Psoas muscle (tissue), 8 donors: Measurements from ENCODE around the gene NFE2. TPM values are rescaled to one million over a fixed set of nuclear protein-coding genes. Genes with fewer than 3 reads are reported as not detected.

Experiments
- ATAC-seq, 4 donors: fragments of 200-7000 bp; cut with Tn5 transposase; one replicate each; pipeline ENCODE4 v1.9.1; 2020; ENCODE audit warnings: moderate library complexity in 3 of 4, mild to moderate bottlenecking in 2 of 4
- DNase-seq, 2 donors: peaks; one replicate each; pipeline ENCODE4 v3.0.0-alpha.2; 2020
- H3K27ac ChIP-seq: fragments of 200-600 bp; one replicate; pipeline ENCODE4 v1.8.0; 2022
- H3K27me3 ChIP-seq, 3 donors: fragments of 200-600 bp in 1 of 3; one replicate each; pipeline versions ENCODE4 v1.6.1 to v1.8.0; 2013 to 2022; ENCODE audit warnings: low read length in 2 of 3, mild to moderate bottlenecking in 2 of 3, moderate library complexity in 1 of 3; ENCODE audit not compliant: insufficient read depth in 3 of 3
- H3K36me3 ChIP-seq, 2 donors: fragments of 200-600 bp in 1 of 2; one replicate each; pipeline versions ENCODE4 v1.6.1 to v1.8.0; 2013 to 2022; ENCODE audit warnings: low read depth in 1 of 2, mild to moderate bottlenecking in 1 of 2, moderate library complexity in 1 of 2; ENCODE audit not compliant: insufficient read depth in 1 of 2
- H3K4me1 ChIP-seq: fragments of 200-600 bp; one replicate; pipeline ENCODE4 v1.8.0; 2022
- H3K4me3 ChIP-seq: fragments of 200-600 bp; one replicate; pipeline ENCODE4 v1.8.0; 2022; ENCODE audit warnings: mild to moderate bottlenecking
- H3K9me3 ChIP-seq: fragments of 200-600 bp; one replicate; pipeline ENCODE4 v1.8.0; 2022
- WGBS, 3 donors: extraction: QIAGEN DNeasy Blood & Tissue Kit; methylation state at CpG; one replicate each; pipeline versions ENCODE4 v1.1.6 to v1.1.7; 2013; 5-methylcytosine and 5-hydroxymethylcytosine counted together
- intact Hi-C, 2 donors: fragments of 100-400 bp; cut with DNase I; formaldehyde crosslinking; loops; one replicate each; pipeline versions ENCODE4 v1.11.0 to v1.14.2; 2022
- polyA plus RNA-seq, 3 donors: library from polyadenylated mRNA; stranded (reverse); fragments of 200-250 nt; gene quantifications; one replicate each; pipeline ENCODE4 v1.2.3, GENCODE V29; 2013
- total RNA-seq, 4 donors: library from RNA; stranded (reverse); fragmentation: NEBNext Ultra II Directional in 2 of 4; extraction: Animal tissue kit (Norgen Biotek cat#: 25700) in 2 of 4; gene quantifications; one replicate each; pipeline versions ENCODE4 v1.2.1 to v1.2.4, GENCODE V29; 2021 to 2023
- TF ChIP-seq, protein P1 (sequence below): fragments of 200-600 bp; IDR thresholded peaks from one replicate; pipeline ENCODE4 v1.8.0; 2022; ENCODE audit warnings: antibody characterized with exemption
- donor health status: healthy with polysubstance abuse.
- donor health status: DM: no; HTN: no; CAD: no; lungs with moderate emphysema.
- donor health status: Bipolar disorder and iron deficiency.
- donor health status: healthy.
- donor health status: DM: yes; HTN: yes; CAD: no.
- donor health status: DM: no; HTN: no; CAD: no.
- donor health status: DM: no; HTN: no; CAD: no.
- donor health status: DM: yes; HTN: yes; CAD: no.

NFE2 gene
- total and polyA plus RNA-seq, 7 donors: 0.10 to 1.6 (median 0.30) TPM

DNA sequence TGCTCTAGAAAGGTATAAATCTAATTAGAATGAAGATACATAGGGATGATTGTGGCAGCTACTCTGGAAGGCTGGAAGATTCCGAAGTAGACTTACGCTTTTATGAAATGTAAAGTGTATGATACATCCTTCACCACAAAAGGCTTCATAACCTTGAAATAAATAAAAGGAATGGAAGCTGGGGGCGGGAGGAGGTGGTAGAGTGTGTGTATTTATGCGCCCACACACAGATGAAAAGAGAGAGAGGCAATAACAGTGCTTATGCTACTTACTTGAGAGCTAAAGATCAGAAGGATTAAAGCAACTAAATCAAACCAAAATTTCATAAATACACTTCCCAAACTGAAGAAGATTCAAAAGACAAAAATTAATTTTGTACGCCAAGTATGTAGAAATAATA is 51.3 kb downstream of the NFE2 start:
- Histone ChIP-seq H3K27ac (peak overlapping the region; percentile 17), H3K27me3 (no peaks in the 10 kb centered on the region), H3K9me3 (no peaks in the 10 kb centered on the region), H3K36me3 (peaks cover 0 to 37% of the 10 kb centered on the region in 2 donors), H3K4me3 (no peak overlapping the region), H3K4me1 (peaks cover 9% of the 10 kb centered on the region)
- 95 to 99% (median 96%) methylated on average over 5 of the region's 5 CpGs for WGBS, 3 donors
- TF ChIP-seq, protein P1, sequence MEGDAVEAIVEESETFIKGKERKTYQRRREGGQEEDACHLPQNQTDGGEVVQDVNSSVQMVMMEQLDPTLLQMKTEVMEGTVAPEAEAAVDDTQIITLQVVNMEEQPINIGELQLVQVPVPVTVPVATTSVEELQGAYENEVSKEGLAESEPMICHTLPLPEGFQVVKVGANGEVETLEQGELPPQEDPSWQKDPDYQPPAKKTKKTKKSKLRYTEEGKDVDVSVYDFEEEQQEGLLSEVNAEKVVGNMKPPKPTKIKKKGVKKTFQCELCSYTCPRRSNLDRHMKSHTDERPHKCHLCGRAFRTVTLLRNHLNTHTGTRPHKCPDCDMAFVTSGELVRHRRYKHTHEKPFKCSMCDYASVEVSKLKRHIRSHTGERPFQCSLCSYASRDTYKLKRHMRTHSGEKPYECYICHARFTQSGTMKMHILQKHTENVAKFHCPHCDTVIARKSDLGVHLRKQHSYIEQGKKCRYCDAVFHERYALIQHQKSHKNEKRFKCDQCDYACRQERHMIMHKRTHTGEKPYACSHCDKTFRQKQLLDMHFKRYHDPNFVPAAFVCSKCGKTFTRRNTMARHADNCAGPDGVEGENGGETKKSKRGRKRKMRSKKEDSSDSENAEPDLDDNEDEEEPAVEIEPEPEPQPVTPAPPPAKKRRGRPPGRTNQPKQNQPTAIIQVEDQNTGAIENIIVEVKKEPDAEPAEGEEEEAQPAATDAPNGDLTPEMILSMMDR: no peak
- ATAC-seq: no peak
- intact Hi-C loops: no loop called here
- DNase-seq: no peak

DNA sequence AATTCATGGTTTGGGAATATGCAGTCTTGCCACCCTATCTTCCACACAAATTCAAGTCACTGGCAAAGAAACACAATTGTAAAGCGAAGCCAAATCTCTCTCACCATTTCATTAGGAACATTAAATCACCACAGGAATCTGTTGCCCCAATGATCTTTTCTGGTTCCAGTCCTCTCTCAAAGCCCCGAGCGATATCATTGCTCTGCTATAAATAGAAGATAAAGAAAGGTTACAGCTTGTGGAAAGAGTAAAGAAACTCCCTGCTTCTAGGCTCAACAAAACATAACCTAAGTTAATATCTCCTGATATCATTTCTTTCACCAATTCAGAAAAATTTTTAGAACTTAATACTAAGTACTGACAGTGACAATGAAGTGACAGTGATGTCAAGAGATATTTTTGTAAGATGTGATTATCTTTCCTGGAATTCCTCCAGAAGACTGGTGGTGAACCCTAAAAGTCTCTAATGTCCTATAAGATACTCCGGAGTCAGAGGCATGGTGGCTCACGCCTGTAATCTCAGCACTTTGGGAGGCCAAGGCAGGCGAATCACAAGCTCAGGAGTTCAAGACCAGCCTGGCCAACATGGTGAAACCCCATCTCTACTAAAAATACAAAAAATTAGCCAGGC is 54.7 kb downstream of the NFE2 start:
- ATAC-seq: peak; percentile 57 to 67 (median 62)
- Histone ChIP-seq H3K9me3 (no peaks in the 10 kb centered on the region), H3K27ac (peak overlapping the region; percentile 71), H3K4me1 (peaks cover 9% of the 10 kb centered on the region), H3K27me3 (no peaks in the 10 kb centered on the region), H3K36me3 (peaks cover 0 to 55% of the 10 kb centered on the region in 2 donors), H3K4me3 (no peak overlapping the region)
- DNase-seq: no peak
- TF ChIP-seq, protein P1: no peak
- 33 to 65% (median 41%) methylated on average over 6 of the region's 6 CpGs for WGBS, 3 donors
- intact Hi-C loops: no loop called here

Other genes with a start within 250 kb of the NFE2 start
- gene HOXC4, start 247.2 kb downstream of the NFE2 start, total RNA-seq: 1 to 10 TPM; 1.6 to 4.7 (median 2.6) TPM
- gene HOXC4, start 247.2 kb downstream of the NFE2 start, polyA plus RNA-seq: 1 to 10 TPM in 2 of 3 donors, under 1 TPM in 1; 0.72 to 1.4 (median 1.1) TPM
- 10 to 100 TPM; 16.4 to 25.7 (median 19.7) TPM for gene SMUG1, start 112.0 kb downstream of the NFE2 start, total RNA-seq
- 10 to 100 TPM; 28.2 to 49.2 (median 36.5) TPM for gene SMUG1, start 112.0 kb downstream of the NFE2 start, polyA plus RNA-seq
- gene CBX5, start 20.9 kb downstream of the NFE2 start, total RNA-seq: 10 to 100 TPM; 12.1 to 19.3 (median 16.4) TPM
- gene CBX5, start 20.9 kb downstream of the NFE2 start, polyA plus RNA-seq: 1 to 10 TPM; 5.2 to 9.3 (median 8.4) TPM
- gene HNRNPA1, start 20.3 kb downstream of the NFE2 start, total RNA-seq: 100 to 1,000 TPM; 282 to 601 (median 458) TPM
- 100 to 1,000 TPM; 310 to 826 (median 453) TPM for gene HNRNPA1, start 20.3 kb downstream of the NFE2 start, polyA plus RNA-seq
- 100 to 1,000 TPM in 1 of 4 donors, 10 to 100 TPM in 3; 84.4 to 102 (median 93.0) TPM for gene COPZ1, start 24.1 kb upstream of the NFE2 start, total RNA-seq
- gene COPZ1, start 24.1 kb upstream of the NFE2 start, polyA plus RNA-seq: 100 to 1,000 TPM in 1 of 3 donors, 10 to 100 TPM in 2; 77.8 to 131 (median 86.6) TPM
- under 1 TPM in 1 of 4 donors, not detected in 3; 0.40 TPM for gene GPR84, start 63.5 kb upstream of the NFE2 start, total RNA-seq
- under 1 TPM in 1 of 3 donors, not detected in 2; 0.16 TPM for gene GPR84, start 63.5 kb upstream of the NFE2 start, polyA plus RNA-seq
- 10 to 100 TPM; 25.5 to 85.8 (median 68.9) TPM for gene ZNF385A, start 83.7 kb upstream of the NFE2 start, total RNA-seq
- gene ZNF385A, start 83.7 kb upstream of the NFE2 start, polyA plus RNA-seq: 10 to 100 TPM in 2 of 3 donors, 1 to 10 TPM in 1; 4.9 to 28.0 (median 24.5) TPM
- 10 to 100 TPM; 24.0 to 80.3 (median 41.9) TPM for gene ITGA5, start 118.3 kb upstream of the NFE2 start, total RNA-seq
- 100 to 1,000 TPM in 1 of 3 donors, 10 to 100 TPM in 2; 13.7 to 244 (median 39.7) TPM for gene ITGA5, start 118.3 kb upstream of the NFE2 start, polyA plus RNA-seq
- under 1 TPM in 1 of 4 donors, not detected in 3; 0.94 TPM for gene GTSF1, start 172.6 kb upstream of the NFE2 start, total RNA-seq
- not detected for gene GTSF1, start 172.6 kb upstream of the NFE2 start, polyA plus RNA-seq
- gene NCKAP1L, start 196.7 kb upstream of the NFE2 start, total RNA-seq: 1 to 10 TPM; 3.2 to 4.7 (median 4.1) TPM
- under 1 TPM; 0.44 to 0.81 (median 0.75) TPM for gene NCKAP1L, start 196.7 kb upstream of the NFE2 start, polyA plus RNA-seq
- 1 to 10 TPM; 1.2 to 2.6 (median 1.7) TPM for gene PDE1B, start 248.6 kb upstream of the NFE2 start, total RNA-seq
- 1 to 10 TPM; 1.1 to 1.8 (median 1.1) TPM for gene PDE1B, start 248.6 kb upstream of the NFE2 start, polyA plus RNA-seq